HL-60 (cell line): ENCODE data around the gene CLCNKA.
"Not testable (repeated sequence)": the region's sequence is repeated elsewhere in the genome, so short reads cannot be mapped to it uniquely, and the experiment has no call there.

Source experiments
- DNase-seq, 2 experiments: peaks; one replicate each; pipeline ENCODE4 v3.0.0-alpha.2; 2010 to 2020; ENCODE audit warnings: low read depth in 1 of 2, low spot score in 1 of 2
- H3K27ac ChIP-seq: fragments of 250-450 bp; sonication (Bioruptor Pico); replicated peaks from 2 replicates; pipeline ENCODE4 v1.5.1; 2020; ENCODE audit warnings: mild to moderate bottlenecking, moderate library complexity
- H3K27me3 ChIP-seq: fragments of 250-450 bp; sonication (Bioruptor Pico); 2 replicates; pipeline ENCODE4 v1.5.1; 2021; ENCODE audit warnings: mild to moderate bottlenecking, moderate library complexity; ENCODE audit not compliant: insufficient read depth, poor library complexity, severe bottlenecking
- H3K4me3 ChIP-seq: replicated peaks from 2 replicates; pipeline ENCODE4 v1.5.1; 2011; ENCODE audit warnings: mild to moderate bottlenecking, control low read depth, low read length; ENCODE audit not compliant: insufficient read depth
- GABPA ChIP-seq: IDR thresholded peaks from 2 replicates; pipeline ENCODE4 v1.6.1; 2012; ENCODE audit warnings: low read depth
- POLR2AphosphoS5 ChIP-seq: IDR thresholded peaks from 2 replicates; pipeline ENCODE4 v1.6.1; 2012; ENCODE audit warnings: low read depth
- SPI1 ChIP-seq: IDR thresholded peaks from 2 replicates; pipeline ENCODE4 v1.6.1; 2012; ENCODE audit warnings: low read depth, mild to moderate bottlenecking, borderline replicate concordance
- TF ChIP-seq, protein P1 (sequence below): IDR thresholded peaks from one replicate; pipeline ENCODE4 v1.5.1; 2011; ENCODE audit warnings: low read length, control low read depth, inconsistent platforms; ENCODE audit not compliant: insufficient read depth
- TF ChIP-seq, protein P2 (sequence below): IDR thresholded peaks from 2 replicates; pipeline ENCODE4 v1.6.1; 2012; ENCODE audit warnings: low read depth; ENCODE audit not compliant: insufficient replicate concordance

The CLCNKA gene

DNA sequence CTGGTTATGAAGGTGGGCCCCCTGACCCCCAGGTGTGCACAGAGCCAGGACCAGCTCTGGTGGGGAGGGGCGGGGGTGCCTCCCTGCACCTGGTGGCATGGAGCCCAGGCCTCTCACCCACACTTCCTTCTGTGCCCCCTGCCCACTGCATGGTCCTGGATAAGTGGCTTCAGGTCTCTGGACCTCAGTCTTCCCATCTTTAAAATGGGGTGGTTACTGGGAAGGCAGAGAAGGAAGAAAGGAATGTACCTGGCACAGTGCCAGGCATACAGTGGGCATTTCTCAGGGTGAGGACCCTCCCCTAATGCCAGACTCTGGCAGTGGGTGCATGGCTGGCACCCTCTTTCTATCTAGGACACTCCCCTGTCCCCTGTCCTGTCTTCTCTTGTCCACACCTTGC lies 7.5 kb downstream of the CLCNKA start:
- H3K27me3 ChIP-seq = peaks cover 9% of the 10 kb centered on the region
- H3K27ac ChIP-seq = no peak overlapping the region
- no peak overlapping the region for H3K4me3 ChIP-seq
- DNase-seq = no peak
- TF ChIP-seq, protein P1, sequence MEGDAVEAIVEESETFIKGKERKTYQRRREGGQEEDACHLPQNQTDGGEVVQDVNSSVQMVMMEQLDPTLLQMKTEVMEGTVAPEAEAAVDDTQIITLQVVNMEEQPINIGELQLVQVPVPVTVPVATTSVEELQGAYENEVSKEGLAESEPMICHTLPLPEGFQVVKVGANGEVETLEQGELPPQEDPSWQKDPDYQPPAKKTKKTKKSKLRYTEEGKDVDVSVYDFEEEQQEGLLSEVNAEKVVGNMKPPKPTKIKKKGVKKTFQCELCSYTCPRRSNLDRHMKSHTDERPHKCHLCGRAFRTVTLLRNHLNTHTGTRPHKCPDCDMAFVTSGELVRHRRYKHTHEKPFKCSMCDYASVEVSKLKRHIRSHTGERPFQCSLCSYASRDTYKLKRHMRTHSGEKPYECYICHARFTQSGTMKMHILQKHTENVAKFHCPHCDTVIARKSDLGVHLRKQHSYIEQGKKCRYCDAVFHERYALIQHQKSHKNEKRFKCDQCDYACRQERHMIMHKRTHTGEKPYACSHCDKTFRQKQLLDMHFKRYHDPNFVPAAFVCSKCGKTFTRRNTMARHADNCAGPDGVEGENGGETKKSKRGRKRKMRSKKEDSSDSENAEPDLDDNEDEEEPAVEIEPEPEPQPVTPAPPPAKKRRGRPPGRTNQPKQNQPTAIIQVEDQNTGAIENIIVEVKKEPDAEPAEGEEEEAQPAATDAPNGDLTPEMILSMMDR = no peak
- TF ChIP-seq, protein P2, sequence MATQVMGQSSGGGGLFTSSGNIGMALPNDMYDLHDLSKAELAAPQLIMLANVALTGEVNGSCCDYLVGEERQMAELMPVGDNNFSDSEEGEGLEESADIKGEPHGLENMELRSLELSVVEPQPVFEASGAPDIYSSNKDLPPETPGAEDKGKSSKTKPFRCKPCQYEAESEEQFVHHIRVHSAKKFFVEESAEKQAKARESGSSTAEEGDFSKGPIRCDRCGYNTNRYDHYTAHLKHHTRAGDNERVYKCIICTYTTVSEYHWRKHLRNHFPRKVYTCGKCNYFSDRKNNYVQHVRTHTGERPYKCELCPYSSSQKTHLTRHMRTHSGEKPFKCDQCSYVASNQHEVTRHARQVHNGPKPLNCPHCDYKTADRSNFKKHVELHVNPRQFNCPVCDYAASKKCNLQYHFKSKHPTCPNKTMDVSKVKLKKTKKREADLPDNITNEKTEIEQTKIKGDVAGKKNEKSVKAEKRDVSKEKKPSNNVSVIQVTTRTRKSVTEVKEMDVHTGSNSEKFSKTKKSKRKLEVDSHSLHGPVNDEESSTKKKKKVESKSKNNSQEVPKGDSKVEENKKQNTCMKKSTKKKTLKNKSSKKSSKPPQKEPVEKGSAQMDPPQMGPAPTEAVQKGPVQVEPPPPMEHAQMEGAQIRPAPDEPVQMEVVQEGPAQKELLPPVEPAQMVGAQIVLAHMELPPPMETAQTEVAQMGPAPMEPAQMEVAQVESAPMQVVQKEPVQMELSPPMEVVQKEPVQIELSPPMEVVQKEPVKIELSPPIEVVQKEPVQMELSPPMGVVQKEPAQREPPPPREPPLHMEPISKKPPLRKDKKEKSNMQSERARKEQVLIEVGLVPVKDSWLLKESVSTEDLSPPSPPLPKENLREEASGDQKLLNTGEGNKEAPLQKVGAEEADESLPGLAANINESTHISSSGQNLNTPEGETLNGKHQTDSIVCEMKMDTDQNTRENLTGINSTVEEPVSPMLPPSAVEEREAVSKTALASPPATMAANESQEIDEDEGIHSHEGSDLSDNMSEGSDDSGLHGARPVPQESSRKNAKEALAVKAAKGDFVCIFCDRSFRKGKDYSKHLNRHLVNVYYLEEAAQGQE = no peak
- TF ChIP-seq GABPA (no peak), SPI1 (no peak), POLR2AphosphoS5 (no peak)

DNA sequence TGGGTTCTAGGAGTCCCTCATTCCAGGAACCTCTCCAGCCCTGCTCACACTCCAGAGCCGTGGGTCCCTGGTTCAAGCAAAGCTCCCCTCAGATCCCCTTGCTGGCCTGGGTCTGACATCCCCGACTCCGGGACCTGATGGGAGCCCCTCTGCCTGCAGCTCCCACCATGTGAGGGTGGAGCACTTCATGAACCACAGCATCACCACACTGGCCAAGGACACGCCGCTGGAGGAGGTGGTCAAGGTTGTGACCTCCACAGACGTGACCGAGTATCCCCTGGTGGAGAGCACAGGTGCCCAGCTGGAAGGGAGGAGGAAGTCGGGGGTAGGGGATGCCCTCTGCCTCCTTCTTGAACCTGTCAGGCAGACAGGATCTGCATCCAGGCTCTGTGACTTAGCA lies 9.7 kb downstream of the CLCNKA start:
- no peak for DNase-seq
- H3K27me3 ChIP-seq = peaks cover 6% of the 10 kb centered on the region
- TF ChIP-seq GABPA (no peak), POLR2AphosphoS5 (no peak), SPI1 (no peak)
- H3K4me3 ChIP-seq = no peak overlapping the region
- no peak overlapping the region for H3K27ac ChIP-seq

DNA sequence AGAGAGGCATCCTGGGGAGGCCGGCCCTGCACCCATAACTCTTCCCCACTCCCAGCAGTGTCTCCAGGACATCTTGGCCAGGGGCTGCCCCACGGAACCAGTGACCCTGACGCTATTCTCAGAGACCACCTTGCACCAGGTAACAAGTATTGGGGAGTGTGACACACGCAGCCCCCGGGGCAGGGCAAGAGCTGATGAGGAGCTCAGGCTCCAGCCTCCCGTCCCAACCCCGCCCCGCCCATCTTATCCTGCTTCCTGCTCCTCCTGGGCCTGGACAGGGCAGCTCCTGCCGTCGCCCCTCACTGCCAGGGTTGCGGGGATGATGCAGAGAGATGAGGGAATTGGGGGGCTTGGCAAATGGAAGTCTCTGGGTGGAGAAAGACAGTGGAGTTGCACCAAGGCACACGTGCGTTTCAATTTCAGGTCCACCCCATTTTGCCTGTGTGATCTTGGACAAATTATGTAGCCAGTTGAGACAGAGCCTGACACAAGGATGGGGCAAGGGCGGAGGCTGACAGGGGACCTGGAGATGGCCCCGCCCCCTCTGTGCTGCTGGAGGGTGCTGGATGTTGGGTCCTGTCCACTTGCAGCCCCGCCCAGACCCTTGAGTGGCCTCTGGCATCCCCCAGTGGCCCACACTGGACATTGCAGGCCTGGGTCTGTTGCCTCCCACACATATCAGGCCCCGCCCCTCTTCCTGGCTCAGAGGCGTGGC lies 10.7 kb downstream of the CLCNKA start:
- Histone ChIP-seq H3K27ac (no peak overlapping the region), H3K27me3 (no peaks in the 10 kb centered on the region), H3K4me3 (no peak overlapping the region)
- peak; percentile 52 to 63 for DNase-seq
- TF ChIP-seq, protein P2 = no peak
- TF ChIP-seq, protein P1 = peak; percentile 68

DNA sequence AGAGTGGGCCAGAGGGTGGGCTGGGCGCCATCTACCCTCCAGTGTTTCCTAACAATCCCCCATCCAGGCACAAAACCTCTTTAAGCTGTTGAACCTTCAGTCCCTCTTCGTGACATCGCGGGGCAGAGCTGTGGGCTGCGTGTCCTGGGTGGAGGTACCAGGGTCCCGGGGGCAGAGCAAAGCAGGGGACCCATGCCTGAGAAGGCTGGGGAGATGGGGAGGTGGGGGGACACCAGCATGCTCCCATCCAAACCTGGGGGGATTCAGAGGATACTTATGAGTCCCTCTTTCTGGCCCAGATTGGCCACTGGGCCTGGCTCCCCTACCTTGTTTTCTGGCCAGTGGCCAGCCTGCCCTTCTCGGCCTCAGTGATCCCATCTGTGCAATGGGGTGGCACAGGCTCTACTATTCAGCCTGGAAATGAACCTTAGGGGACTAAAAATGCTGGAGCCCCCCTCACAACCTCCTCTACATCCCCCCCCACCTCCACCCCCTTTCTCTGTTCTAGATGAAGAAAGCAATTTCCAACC lies 11.3 kb downstream of the CLCNKA start:
- not testable (repeated sequence) for H3K4me3 ChIP-seq

DNA sequence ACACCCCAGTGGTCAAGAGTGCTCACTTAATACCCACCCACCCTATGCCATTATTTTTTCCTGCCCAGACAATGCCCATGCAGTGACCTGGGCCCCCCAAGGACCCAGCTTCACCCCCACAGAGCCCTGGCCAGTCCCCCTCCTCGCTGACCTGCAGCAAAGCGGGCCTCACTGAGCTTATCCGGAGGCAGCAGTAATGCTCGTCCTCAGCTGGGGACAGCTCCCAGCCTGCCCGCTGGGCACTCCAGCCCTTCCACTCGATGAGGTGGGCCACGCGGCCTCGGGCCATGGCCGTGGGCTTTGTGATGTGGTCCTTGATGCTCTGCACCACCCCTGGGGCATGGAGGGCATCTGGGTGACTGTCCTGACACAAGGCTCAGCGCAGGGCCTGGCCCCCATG lies 14.6 kb downstream of the CLCNKA start:
- not testable (repeated sequence) for H3K4me3 ChIP-seq, H3K27me3 ChIP-seq, DNase-seq, H3K27ac ChIP-seq

More for the DNA sequence above, 11.3 kb downstream of the CLCNKA start:
- not testable (repeated sequence) for H3K27me3 ChIP-seq, DNase-seq, H3K27ac ChIP-seq
